ENCODE results near the gene EMC6.

The EMC6 gene

GRCh38 chr17:3641717-3642486, 26.7 kb upstream of the EMC6 start:
- no peak overlapping the region for H3K4me3 Mint-ChIP-seq
- DNase-seq = no peak
- peaks cover 49% of the 10 kb centered on the region for H3K4me1 Mint-ChIP-seq
- H3K27me3 Mint-ChIP-seq = no peaks in the 10 kb centered on the region
- H3K27ac Mint-ChIP-seq = no peak overlapping the region
- H3K36me3 Mint-ChIP-seq = peaks cover 16% of the 10 kb centered on the region
- no peaks in the 10 kb centered on the region for H3K9me3 Mint-ChIP-seq
- CTCF ChIA-PET = no interaction called here

- H3K36me3 Mint-ChIP-seq = peaks cover 16% of the 10 kb centered on the region
- no peaks in the 10 kb centered on the region for H3K9me3 Mint-ChIP-seq
- H3K27ac Mint-ChIP-seq = peak overlapping the region; percentile 42
- no peaks in the 10 kb centered on the region for H3K27me3 Mint-ChIP-seq
- CTCF ChIA-PET = interaction anchor here (1.0 to 1.5 kb wide), 4 partner anchors 11 to 43 kb away, joined by 3 to 5 read pairs (median 4); no protein-coding TSS in a partner anchor
- no peak overlapping the region for H3K4me3 Mint-ChIP-seq
- H3K4me1 Mint-ChIP-seq = peaks cover 33% of the 10 kb centered on the region
- no peak for DNase-seq
Measured at GRCh38 chr17:3643889-3644349, 24.7 kb upstream of the EMC6 start.

DNA sequence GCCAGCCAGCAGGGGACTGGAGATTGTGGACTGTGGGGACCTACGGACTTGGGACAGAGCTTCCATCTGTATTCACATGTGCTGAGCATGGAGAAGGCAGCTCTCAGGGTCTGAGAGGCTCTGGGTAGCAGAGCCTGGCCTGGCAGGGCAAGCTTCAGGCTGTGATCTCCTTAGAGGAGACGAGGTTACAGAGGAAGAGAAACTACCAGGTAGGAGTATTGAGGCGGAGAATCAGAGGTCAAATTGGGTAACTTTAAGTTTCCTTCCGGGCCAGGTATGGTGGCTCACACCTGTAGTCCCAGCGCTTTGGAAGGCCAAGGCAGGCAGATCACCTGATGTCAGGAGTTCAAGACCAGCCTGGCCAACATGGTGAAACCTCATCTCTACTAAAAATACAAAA, 23.3 kb upstream of the EMC6 start:
- Mint-ChIP-seq H3K9me3 (no peaks in the 10 kb centered on the region), H3K36me3 (peaks cover 8% of the 10 kb centered on the region), H3K27me3 (no peaks in the 10 kb centered on the region), H3K4me1 (peaks cover 21% of the 10 kb centered on the region), H3K4me3 (no peak overlapping the region), H3K27ac (no peak overlapping the region)
- DNase-seq = no peak
- CTCF ChIA-PET = no interaction called here

- H3K4me3 Mint-ChIP-seq = no peak overlapping the region
- peaks cover 5% of the 10 kb centered on the region for H3K4me1 Mint-ChIP-seq
- no peak for DNase-seq
- H3K36me3 Mint-ChIP-seq = peaks cover 4% of the 10 kb centered on the region
- CTCF ChIA-PET = interaction anchor here (1.1 to 4.7 kb wide), 8 partner anchors 8 to 598 kb away, joined by 3 to 40 read pairs (median 11); partner anchors contain the start of genes CTNS and SHPK
- no peaks in the 10 kb centered on the region for H3K9me3 Mint-ChIP-seq
- no peak overlapping the region for H3K27ac Mint-ChIP-seq
- no peaks in the 10 kb centered on the region for H3K27me3 Mint-ChIP-seq
Measured at GRCh38 chr17:3647251-3647650, 21.4 kb upstream of the EMC6 start.

DNA sequence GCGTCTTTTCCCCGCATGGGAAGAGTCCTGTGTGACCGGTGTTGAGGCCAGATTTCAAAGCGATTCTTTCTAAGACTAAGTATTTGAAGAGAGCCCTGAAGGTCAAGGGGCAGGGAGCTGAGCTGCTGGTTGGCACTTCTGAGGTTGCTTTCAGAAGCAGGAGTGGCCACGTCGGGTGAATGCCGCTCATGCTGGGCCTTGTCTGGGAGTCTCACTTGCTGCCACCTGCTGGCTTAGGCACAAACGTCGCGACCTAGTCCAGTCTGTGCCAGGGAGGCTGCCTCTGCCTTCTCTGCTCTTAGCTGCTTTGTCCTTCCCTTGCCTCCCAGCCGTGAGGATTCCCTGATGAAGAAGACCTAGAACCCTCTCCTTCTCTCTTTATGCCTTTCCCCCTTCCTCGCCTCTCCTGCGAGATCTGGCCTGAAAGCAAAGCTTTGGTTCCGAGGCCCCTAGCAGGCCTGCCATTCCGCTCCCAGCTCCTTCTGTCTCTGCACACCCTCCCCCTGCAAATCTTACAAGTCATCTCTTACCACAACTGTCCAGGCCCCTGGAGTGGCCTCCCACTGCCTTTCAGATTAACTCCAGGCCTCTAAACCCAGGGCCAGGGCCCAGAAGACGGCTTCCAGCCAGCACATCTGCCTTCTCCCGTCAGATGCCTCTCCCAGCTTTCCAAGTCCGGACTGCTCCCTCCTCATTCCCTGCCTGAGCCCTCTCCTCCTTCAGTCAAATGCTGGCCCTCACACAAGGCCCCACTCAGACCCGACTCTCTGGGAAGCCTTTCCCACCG, 20.6 kb upstream of the EMC6 start:
- peak; percentile 73 for DNase-seq
- Mint-ChIP-seq H3K27me3 (no peaks in the 10 kb centered on the region), H3K27ac (peak overlapping the region; percentile 52), H3K36me3 (peaks cover 4% of the 10 kb centered on the region), H3K4me3 (no peak overlapping the region), H3K4me1 (peaks cover 5% of the 10 kb centered on the region), H3K9me3 (no peaks in the 10 kb centered on the region)
- CTCF ChIA-PET = interaction anchor here (0.8 to 4.7 kb wide), 10 partner anchors 9 to 599 kb away, joined by 3 to 40 read pairs (median 6); partner anchors contain the start of genes CTNS and SHPK

DNA sequence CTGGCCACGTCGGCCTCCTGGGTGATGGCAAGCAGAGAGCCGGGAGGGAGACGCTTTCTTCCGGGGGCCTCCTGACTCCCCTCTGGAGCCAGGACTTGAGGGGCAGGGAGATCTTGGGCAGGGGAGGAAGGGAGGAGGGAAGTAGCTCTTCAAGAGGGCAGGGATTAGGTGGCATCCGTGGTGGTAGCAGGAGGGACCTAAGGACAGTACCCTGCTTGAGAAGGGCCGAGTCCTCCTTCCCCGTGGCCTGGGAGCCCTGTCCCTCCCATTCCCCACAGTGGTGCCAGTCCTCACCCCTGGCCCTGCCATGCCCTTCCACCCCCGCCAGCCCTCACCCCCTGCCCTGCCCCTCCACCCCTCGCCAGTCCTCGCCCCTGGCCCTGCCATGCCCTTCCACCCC, 12.8 kb upstream of the EMC6 start:
- no peak overlapping the region for H3K27ac Mint-ChIP-seq
- DNase-seq = no peak
- no peaks in the 10 kb centered on the region for H3K9me3 Mint-ChIP-seq
- no peak overlapping the region for H3K4me3 Mint-ChIP-seq
- CTCF ChIA-PET = interaction anchor here (2.2 kb wide), 1 partner anchor 11 kb away, joined by 4 read pairs; no protein-coding TSS in a partner anchor
- no peaks in the 10 kb centered on the region for H3K27me3 Mint-ChIP-seq
- no peaks in the 10 kb centered on the region for H3K4me1 Mint-ChIP-seq
- no peaks in the 10 kb centered on the region for H3K36me3 Mint-ChIP-seq

DNA sequence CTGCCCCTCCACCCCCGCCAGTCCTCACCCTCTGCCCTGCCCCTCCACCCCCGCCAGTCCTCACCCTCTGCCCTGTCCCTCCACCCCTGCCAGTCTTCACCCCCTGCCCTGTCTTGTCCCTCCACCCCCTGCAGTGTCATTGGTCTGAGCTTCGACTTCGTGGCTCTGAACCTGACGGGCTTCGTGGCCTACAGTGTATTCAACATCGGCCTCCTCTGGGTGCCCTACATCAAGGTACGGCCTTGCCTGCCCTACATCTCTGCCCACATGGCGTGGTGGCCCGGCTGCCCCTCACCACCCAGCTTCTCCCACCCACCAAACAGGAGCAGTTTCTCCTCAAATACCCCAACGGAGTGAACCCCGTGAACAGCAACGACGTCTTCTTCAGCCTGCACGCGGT, 12.3 kb upstream of the EMC6 start:
- Mint-ChIP-seq H3K27ac (no peak overlapping the region), H3K4me3 (no peak overlapping the region), H3K4me1 (no peaks in the 10 kb centered on the region), H3K9me3 (no peaks in the 10 kb centered on the region), H3K27me3 (no peaks in the 10 kb centered on the region), H3K36me3 (no peaks in the 10 kb centered on the region)
- CTCF ChIA-PET = interaction anchor here (1.0 to 2.2 kb wide), 2 partner anchors 7 to 10 kb away, joined by 3 to 4 read pairs; no protein-coding TSS in a partner anchor
- no peak for DNase-seq

- H3K27me3 Mint-ChIP-seq = no peaks in the 10 kb centered on the region
- H3K4me1 Mint-ChIP-seq = no peaks in the 10 kb centered on the region
- H3K36me3 Mint-ChIP-seq = no peaks in the 10 kb centered on the region
- H3K9me3 Mint-ChIP-seq = no peaks in the 10 kb centered on the region
- H3K4me3 Mint-ChIP-seq = no peak overlapping the region
- CTCF ChIA-PET = interaction anchor here (1.0 kb wide), 1 partner anchor 8 kb away, joined by 3 read pairs; no protein-coding TSS in a partner anchor
- DNase-seq = no peak
- H3K27ac Mint-ChIP-seq = no peak overlapping the region
Measured at GRCh38 chr17:3656755-3657587, 11.6 kb upstream of the EMC6 start.

GRCh38 chr17:3657588-3657869, 11.1 kb upstream of the EMC6 start:
- Mint-ChIP-seq H3K4me3 (no peak overlapping the region), H3K27ac (no peak overlapping the region), H3K27me3 (no peaks in the 10 kb centered on the region), H3K4me1 (no peaks in the 10 kb centered on the region), H3K9me3 (no peaks in the 10 kb centered on the region), H3K36me3 (peaks cover 2% of the 10 kb centered on the region)
- no peak for DNase-seq
- CTCF ChIA-PET = no interaction called here

- Mint-ChIP-seq H3K4me3 (no peak overlapping the region), H3K9me3 (no peaks in the 10 kb centered on the region), H3K27me3 (no peaks in the 10 kb centered on the region), H3K27ac (peak overlapping the region; percentile 19), H3K4me1 (no peaks in the 10 kb centered on the region), H3K36me3 (peaks cover 2% of the 10 kb centered on the region)
- CTCF ChIA-PET = no interaction called here
- no peak for DNase-seq
Measured at GRCh38 chr17:3657874-3658783, 10.5 kb upstream of the EMC6 start.

DNA sequence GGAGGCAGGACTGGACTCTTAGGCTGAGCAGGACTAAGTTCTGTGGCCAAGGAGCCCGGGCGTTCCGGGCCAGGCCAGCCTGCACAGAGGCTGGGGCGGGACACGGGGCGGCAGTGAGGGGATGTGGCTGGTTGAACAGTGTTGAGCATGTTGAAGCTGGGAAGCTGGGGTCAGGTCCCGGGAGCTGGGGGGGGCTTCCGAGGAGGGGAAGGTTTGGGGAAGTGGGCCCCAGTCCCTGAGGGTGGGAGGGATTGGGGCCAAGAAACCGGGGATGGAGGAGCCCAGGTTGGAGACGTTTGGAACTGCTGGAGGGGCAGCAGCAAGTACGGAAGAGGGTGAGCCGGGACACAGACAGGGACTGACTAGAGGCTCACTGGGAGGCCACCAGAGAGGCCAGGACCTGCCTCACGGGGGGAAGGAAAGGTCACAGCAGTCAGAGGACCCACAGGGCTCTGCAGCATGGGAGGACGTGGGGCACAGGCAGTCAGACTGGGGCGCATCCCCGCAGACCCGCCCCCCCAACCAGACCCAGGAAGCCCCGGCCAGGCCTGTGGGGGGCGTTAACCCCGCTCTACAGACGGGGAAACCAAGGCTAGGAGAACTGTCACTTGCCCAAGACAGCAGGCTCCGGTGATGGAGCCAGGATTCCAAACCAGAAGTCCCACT, 9.7 kb upstream of the EMC6 start:
- CTCF ChIA-PET = no interaction called here
- no peaks in the 10 kb centered on the region for H3K27me3 Mint-ChIP-seq
- H3K36me3 Mint-ChIP-seq = peaks cover 2% of the 10 kb centered on the region
- no peaks in the 10 kb centered on the region for H3K9me3 Mint-ChIP-seq
- H3K27ac Mint-ChIP-seq = no peak overlapping the region
- H3K4me3 Mint-ChIP-seq = no peak overlapping the region
- H3K4me1 Mint-ChIP-seq = no peaks in the 10 kb centered on the region
- DNase-seq = no peak

- H3K4me1 Mint-ChIP-seq = no peaks in the 10 kb centered on the region
- H3K9me3 Mint-ChIP-seq = no peaks in the 10 kb centered on the region
- H3K36me3 Mint-ChIP-seq = peaks cover 2% of the 10 kb centered on the region
- DNase-seq = no peak
- CTCF ChIA-PET = no interaction called here
- H3K27ac Mint-ChIP-seq = no peak overlapping the region
- no peak overlapping the region for H3K4me3 Mint-ChIP-seq
- no peaks in the 10 kb centered on the region for H3K27me3 Mint-ChIP-seq
Measured at GRCh38 chr17:3659541-3660111, 9.0 kb upstream of the EMC6 start.
